PC-9 (cell line): Measurements from ENCODE around the gene MPP2.

Experiments
- EZH2 ChIP-seq: fragments of 200-600 bp; sonication (generic); IDR thresholded peaks from 2 replicates; pipeline ENCODE4 v1.8.0; 2017; ENCODE audit warnings: antibody characterized with exemption, low read depth
- TF ChIP-seq, protein P1 (sequence below): fragments of 200-600 bp; sonication (generic); conservative IDR thresholded peaks from 2 replicates; pipeline ENCODE4 v1.6.1; 2017; ENCODE audit warnings: mixed run types, antibody characterized with exemption, mild to moderate bottlenecking, moderate library complexity

DNA sequence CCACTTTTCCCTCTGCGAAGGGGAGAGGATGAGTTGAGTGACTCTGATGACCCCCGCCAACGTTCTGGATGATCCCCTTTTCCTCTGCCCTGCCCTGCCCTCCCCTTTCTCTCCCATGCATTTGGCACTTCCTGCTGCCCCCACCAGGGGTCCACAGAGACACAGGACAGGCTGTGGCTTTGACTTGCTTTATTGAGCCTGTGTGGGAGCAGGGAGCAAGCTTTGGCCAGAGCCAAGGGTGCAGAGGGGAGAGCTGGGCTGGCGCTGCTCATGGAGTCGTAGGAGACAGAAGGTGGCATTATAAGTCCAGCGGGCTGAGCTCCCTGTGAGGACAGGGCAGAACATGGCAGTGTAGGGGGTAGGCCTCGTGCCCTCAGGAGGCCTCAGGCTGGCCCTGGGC lies 33.3 kb upstream of the MPP2 start:
- TF ChIP-seq, protein P1, sequence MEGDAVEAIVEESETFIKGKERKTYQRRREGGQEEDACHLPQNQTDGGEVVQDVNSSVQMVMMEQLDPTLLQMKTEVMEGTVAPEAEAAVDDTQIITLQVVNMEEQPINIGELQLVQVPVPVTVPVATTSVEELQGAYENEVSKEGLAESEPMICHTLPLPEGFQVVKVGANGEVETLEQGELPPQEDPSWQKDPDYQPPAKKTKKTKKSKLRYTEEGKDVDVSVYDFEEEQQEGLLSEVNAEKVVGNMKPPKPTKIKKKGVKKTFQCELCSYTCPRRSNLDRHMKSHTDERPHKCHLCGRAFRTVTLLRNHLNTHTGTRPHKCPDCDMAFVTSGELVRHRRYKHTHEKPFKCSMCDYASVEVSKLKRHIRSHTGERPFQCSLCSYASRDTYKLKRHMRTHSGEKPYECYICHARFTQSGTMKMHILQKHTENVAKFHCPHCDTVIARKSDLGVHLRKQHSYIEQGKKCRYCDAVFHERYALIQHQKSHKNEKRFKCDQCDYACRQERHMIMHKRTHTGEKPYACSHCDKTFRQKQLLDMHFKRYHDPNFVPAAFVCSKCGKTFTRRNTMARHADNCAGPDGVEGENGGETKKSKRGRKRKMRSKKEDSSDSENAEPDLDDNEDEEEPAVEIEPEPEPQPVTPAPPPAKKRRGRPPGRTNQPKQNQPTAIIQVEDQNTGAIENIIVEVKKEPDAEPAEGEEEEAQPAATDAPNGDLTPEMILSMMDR = peak; percentile 61
- TF ChIP-seq EZH2 = no peak
